WTC11 (cell line): ENCODE measurements around the gene SSRP1. TPM values are rescaled to one million over a fixed set of nuclear protein-coding genes. Genes with fewer than 3 reads are reported as not detected.

Source experiments
- ATAC-seq: fragments of 200-7000 bp; cut with Tn5 transposase; 2 replicates; pipeline ENCODE4 v1.10.0; 2021; ENCODE audit warnings: mild to moderate bottlenecking, moderate library complexity
- CTCF ChIA-PET: fragments of 300-600 bp; sonication (Branson Sonifier 250); formaldehyde crosslinking; loops from one replicate; lab custom pipeline; 2021; ENCODE audit warnings: antibody characterized with exemption; lab: Charles Lee
- POLR2A ChIA-PET: fragments of 350-600 bp; sonication (Branson Sonifier 250); formaldehyde crosslinking; loops from one replicate; lab custom pipeline; 2021; ENCODE audit warnings: antibody characterized with exemption; lab: Charles Lee
- DNase-seq: peaks from one replicate; pipeline ENCODE4 v3.0.0; 2021; ENCODE audit warnings: low spot score
- H3K27ac Mint-ChIP-seq: 2 replicates; pipeline ENCODE4 v1.8.0; 2021; ENCODE audit warnings: mixed read lengths
- H3K27me3 Mint-ChIP-seq: 2 replicates; pipeline ENCODE4 v1.8.0; 2021; ENCODE audit warnings: low read depth, mild to moderate bottlenecking, moderate library complexity, mixed read lengths
- H3K36me3 Mint-ChIP-seq: 2 replicates; pipeline ENCODE4 v1.8.0; 2021; ENCODE audit warnings: mixed read lengths
- H3K4me1 Mint-ChIP-seq: 2 replicates; pipeline ENCODE4 v1.8.0; 2022; ENCODE audit warnings: mixed read lengths
- H3K4me3 Mint-ChIP-seq: 2 replicates; pipeline ENCODE4 v1.8.0; 2021; ENCODE audit warnings: mild to moderate bottlenecking, moderate library complexity, mixed read lengths
- H3K9me3 Mint-ChIP-seq: 2 replicates; pipeline ENCODE4 v1.8.0; 2021; ENCODE audit warnings: mixed read lengths
- ARID4B ChIP-seq: sonication (generic); formaldehyde crosslinking; IDR thresholded peaks from 2 replicates; pipeline ENCODE4 v1.8.0; 2023; ENCODE audit warnings: missing genetic modification reagents, mild to moderate bottlenecking, borderline replicate concordance
- ATF2 ChIP-seq: sonication (generic); formaldehyde crosslinking; IDR thresholded peaks from 2 replicates; pipeline ENCODE4 v1.8.1; 2022; ENCODE audit warnings: low read depth, missing genetic modification reagents, borderline replicate concordance
- CREM ChIP-seq: sonication (generic); formaldehyde crosslinking; IDR thresholded peaks from 2 replicates; pipeline ENCODE4 v1.8.1; 2022; ENCODE audit warnings: mild to moderate bottlenecking, missing genetic modification reagents, moderate library complexity
- ELF4 ChIP-seq: sonication (generic); formaldehyde crosslinking; IDR thresholded peaks from 2 replicates; pipeline ENCODE4 v1.8.1; 2022; ENCODE audit warnings: low read depth, mild to moderate bottlenecking, moderate library complexity, missing genetic modification reagents
- FOXP1 ChIP-seq: sonication (generic); formaldehyde crosslinking; IDR thresholded peaks from 2 replicates; pipeline ENCODE4 v1.8.0; 2022; ENCODE audit warnings: missing genetic modification reagents, mild to moderate bottlenecking, moderate library complexity, borderline replicate concordance
- GABPB1 ChIP-seq: sonication (generic); formaldehyde crosslinking; IDR thresholded peaks from 2 replicates; pipeline ENCODE4 v1.8.1; 2023; ENCODE audit warnings: mild to moderate bottlenecking, missing genetic modification reagents
- GRHL2 ChIP-seq: fragments of 250-450 bp; sonication (Bioruptor Pico); IDR thresholded peaks from 2 replicates; pipeline ENCODE4 v1.8.0; 2022; ENCODE audit warnings: mild to moderate bottlenecking, moderate library complexity; ENCODE audit not compliant: insufficient replicate concordance, severe bottlenecking
- MLX ChIP-seq: sonication (generic); formaldehyde crosslinking; IDR thresholded peaks from 2 replicates; pipeline ENCODE4 v1.8.1; 2023; ENCODE audit warnings: mild to moderate bottlenecking, missing genetic modification reagents, moderate library complexity
- NFE2L1 ChIP-seq: sonication (generic); formaldehyde crosslinking; IDR thresholded peaks from 2 replicates; pipeline ENCODE4 v1.8.1; 2023; ENCODE audit warnings: missing genetic modification reagents
- NR2C2 ChIP-seq: sonication (generic); formaldehyde crosslinking; IDR thresholded peaks from 2 replicates; pipeline ENCODE4 v1.8.0; 2022; ENCODE audit warnings: mild to moderate bottlenecking, missing genetic modification reagents
- PRDM15 ChIP-seq: sonication (generic); formaldehyde crosslinking; IDR thresholded peaks from 2 replicates; pipeline ENCODE4 v1.8.0; 2022; ENCODE audit warnings: missing genetic modification reagents
- SOX15 ChIP-seq: fragments of 250-450 bp; sonication (Bioruptor Pico); IDR thresholded peaks from 2 replicates; pipeline ENCODE4 v1.9.0; 2021; ENCODE audit warnings: mild to moderate bottlenecking
- TEAD4 ChIP-seq: sonication (generic); formaldehyde crosslinking; IDR thresholded peaks from 2 replicates; pipeline ENCODE4 v1.8.0; 2022; ENCODE audit warnings: mild to moderate bottlenecking, missing genetic modification reagents
- ZNF512 ChIP-seq: sonication (generic); formaldehyde crosslinking; IDR thresholded peaks from 2 replicates; pipeline ENCODE4 v1.8.1; 2022; ENCODE audit warnings: missing genetic modification reagents, borderline replicate concordance
- total RNA-seq: library from RNA; stranded (reverse); gene quantifications from 3 replicates; pipeline ENCODE4 v1.2.3, GENCODE V29; 2021

SSRP1 gene
- total RNA-seq, 1 experiment from 2014 or later, result 228 TPM

- ChIA-PET CTCF (interaction anchor here (0.6 to 3.7 kb wide), 15 partner anchors 10 to 460 kb away, joined by 3 to 22 read pairs (median 4); partner anchors contain the start of genes TIMM10 and TNKS1BP1), POLR2A (no interaction called here)
- H3K27ac Mint-ChIP-seq, result no peak overlapping the region
- DNase-seq (peak; percentile 65), ATAC-seq (peak; percentile 59)
- H3K4me3 Mint-ChIP-seq, result peak overlapping the region; percentile 11; the same call in 1 of the 2 replicates
- no peaks in the 10 kb centered on the region for H3K36me3 Mint-ChIP-seq
- H3K9me3 Mint-ChIP-seq, result no peaks in the 10 kb centered on the region
- TF ChIP-seq FOXP1 (CRISPR knock-in tag), result no peak
- TF ChIP-seq PRDM15 (CRISPR knock-in tag), result peak; percentile 77
- TF ChIP-seq GABPB1 (CRISPR knock-in tag), result peak; percentile 56; the same call in 1 of the 2 replicates
- peaks cover 51% of the 10 kb centered on the region for H3K4me1 Mint-ChIP-seq
- peaks cover 24% of the 10 kb centered on the region for H3K27me3 Mint-ChIP-seq
Observed at GRCh38 chr11:57340039-57340615, 4.4 kb upstream of the SSRP1 start.

DNA sequence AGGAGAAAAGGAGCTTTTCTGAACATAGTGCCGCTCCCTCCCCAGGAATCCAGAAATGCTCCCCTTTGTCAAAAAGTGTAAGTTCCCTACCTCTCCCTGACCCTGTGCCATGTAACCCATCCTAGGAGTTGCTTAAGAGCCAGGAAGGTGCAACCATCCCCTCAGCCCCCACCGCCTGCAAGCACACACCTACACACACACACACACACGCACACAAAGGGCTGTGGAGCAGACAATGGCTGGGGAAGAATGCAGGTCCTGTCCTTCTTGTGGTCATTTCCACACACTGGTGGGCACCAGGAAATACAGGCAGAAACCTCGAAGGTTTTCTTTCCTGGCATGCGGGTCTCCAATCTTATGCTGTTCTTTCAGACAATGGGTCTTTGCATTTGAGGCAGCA is 3.6 kb upstream of the SSRP1 start:
- Mint-ChIP-seq H3K4me1 (peaks cover 58% of the 10 kb centered on the region), H3K27ac (no peak overlapping the region; the same call in 1 of the 2 replicates), H3K4me3 (no peak overlapping the region; the same call in 1 of the 2 replicates), H3K9me3 (no peaks in the 10 kb centered on the region), H3K27me3 (peaks cover 21% of the 10 kb centered on the region), H3K36me3 (peaks cover 5% of the 10 kb centered on the region)
- DNase-seq, result no peak
- ChIA-PET CTCF (interaction anchor here (1.0 to 3.7 kb wide), 7 partner anchors 11 to 305 kb away, joined by 3 to 22 read pairs (median 4); partner anchors contain the start of gene TNKS1BP1), POLR2A (no interaction called here)
- ATAC-seq, result no peak
- no peak for TF ChIP-seq ZNF512
- no peak for TF ChIP-seq ARID4B (CRISPR knock-in tag)
- no peak for TF ChIP-seq ATF2 (CRISPR knock-in tag)
- no peak for TF ChIP-seq GRHL2 (CRISPR knock-in tag)
- TF ChIP-seq TEAD4 (CRISPR knock-in tag), result no peak
- no peak for TF ChIP-seq NFE2L1
- TF ChIP-seq PRDM15 (CRISPR knock-in tag), result no peak
- no peak for TF ChIP-seq MLX (CRISPR knock-in tag)
- TF ChIP-seq NR2C2, result no peak
- no peak for TF ChIP-seq CREM (CRISPR knock-in tag)
- TF ChIP-seq ELF4 (CRISPR knock-in tag), result no peak
- no peak for TF ChIP-seq SOX15
